ENCODE data around the gene CREG1. TPM values are rescaled to one million over a fixed set of nuclear protein-coding genes. Genes with fewer than 3 reads are reported as not detected.
"Not testable (repeated sequence)": the region's sequence is repeated elsewhere in the genome, so short reads cannot be mapped to it uniquely, and the experiment has no call there.

CREG1 gene
- total RNA-seq, 1 donor from 2014 or later = 19.2 TPM

DNA sequence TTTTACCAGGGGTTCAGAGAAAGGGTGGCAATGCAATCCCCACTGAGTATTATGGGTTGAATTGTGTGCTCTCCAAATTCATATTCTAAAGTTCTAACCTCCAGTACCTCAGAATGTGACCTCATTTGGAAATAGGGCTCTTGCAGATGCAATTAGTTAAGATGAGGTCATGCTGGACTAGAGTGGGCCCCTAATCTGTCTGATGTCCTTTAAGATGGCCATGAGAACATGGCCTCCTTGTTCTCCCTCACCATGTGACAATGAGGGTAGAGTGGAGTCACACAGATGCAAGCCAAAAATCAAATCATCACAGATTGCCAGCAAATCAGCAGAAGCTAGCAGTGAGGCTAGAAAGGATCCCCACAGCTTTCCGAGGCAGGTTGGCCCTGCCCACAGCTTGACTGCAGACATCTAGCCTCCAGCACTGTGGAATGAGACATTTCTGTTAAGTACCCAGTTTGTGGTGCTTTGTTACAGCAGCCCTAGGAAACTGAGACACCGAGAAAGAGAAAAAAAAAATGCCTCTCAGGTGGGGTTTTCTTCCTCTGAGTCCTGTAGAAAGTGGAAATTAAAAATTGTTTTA, 25.5 kb upstream of the CREG1 start:
- Mint-ChIP-seq H3K27me3 (ENCODE audit: unreplicated experiment) (peaks cover 62% of the 10 kb centered on the region), H3K27ac (ENCODE audit: unreplicated experiment) (no peak overlapping the region), H3K36me3 (ENCODE audit: unreplicated experiment) (no peaks in the 10 kb centered on the region), H3K4me3 (ENCODE audit: unreplicated experiment) (no peak overlapping the region), H3K9me3 (ENCODE audit: unreplicated experiment) (no peaks in the 10 kb centered on the region), H3K4me1 (ENCODE audit: unreplicated experiment) (no peaks in the 10 kb centered on the region)
- no peak for DNase-seq (ENCODE audit: extremely low spot score, unreplicated experiment)
- TF ChIP-seq, protein P1, sequence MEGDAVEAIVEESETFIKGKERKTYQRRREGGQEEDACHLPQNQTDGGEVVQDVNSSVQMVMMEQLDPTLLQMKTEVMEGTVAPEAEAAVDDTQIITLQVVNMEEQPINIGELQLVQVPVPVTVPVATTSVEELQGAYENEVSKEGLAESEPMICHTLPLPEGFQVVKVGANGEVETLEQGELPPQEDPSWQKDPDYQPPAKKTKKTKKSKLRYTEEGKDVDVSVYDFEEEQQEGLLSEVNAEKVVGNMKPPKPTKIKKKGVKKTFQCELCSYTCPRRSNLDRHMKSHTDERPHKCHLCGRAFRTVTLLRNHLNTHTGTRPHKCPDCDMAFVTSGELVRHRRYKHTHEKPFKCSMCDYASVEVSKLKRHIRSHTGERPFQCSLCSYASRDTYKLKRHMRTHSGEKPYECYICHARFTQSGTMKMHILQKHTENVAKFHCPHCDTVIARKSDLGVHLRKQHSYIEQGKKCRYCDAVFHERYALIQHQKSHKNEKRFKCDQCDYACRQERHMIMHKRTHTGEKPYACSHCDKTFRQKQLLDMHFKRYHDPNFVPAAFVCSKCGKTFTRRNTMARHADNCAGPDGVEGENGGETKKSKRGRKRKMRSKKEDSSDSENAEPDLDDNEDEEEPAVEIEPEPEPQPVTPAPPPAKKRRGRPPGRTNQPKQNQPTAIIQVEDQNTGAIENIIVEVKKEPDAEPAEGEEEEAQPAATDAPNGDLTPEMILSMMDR (IDR thresholded peaks at IDR 0.05) = no peak

DNA sequence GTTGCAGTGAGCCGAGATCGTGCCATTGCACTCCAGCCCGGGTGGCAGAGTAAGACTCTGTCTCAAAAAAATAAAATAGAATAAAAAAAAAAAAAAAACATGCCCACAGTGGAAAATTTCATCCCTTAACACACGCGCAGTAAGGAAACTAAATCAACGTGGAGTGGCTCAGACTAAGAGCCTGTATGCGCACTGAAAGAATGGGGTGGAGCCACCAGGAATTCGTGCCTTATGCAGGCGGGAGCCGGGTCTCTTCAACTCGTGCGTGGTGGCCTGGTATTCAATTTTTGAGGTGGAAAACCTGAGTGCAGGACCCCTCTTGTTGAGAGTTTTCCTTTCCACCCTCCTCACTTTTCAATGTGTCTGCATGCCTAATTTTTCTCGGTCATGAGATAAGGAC, 22.1 kb upstream of the CREG1 start:
- H3K36me3 Mint-ChIP-seq (ENCODE audit: unreplicated experiment) = no peaks in the 10 kb centered on the region
- TF ChIP-seq, protein P1 (IDR thresholded peaks at IDR 0.05) = no peak

DNA sequence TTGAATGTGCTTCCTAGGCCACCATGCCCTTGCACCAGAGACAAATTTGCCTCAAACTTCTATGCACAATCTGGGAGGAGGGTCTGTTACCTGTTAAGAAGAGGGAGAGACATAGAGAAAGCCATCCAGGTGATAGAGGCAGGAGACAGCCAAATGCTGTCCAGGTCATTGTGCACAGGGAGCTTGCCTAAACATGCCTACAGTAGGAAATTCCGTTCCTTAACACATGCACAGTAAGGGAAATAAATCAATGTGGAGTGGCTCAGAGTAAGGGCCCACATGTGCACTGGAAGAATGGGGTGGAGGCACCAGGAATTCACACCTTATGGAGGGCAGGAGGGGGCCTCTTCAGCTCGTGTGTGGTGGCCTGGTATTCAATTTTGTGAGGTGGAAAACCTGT, 19.5 kb upstream of the CREG1 start:
- no peaks in the 10 kb centered on the region for H3K36me3 Mint-ChIP-seq (ENCODE audit: unreplicated experiment)
- TF ChIP-seq, protein P1 (IDR thresholded peaks at IDR 0.05) = no peak
- H3K27ac Mint-ChIP-seq (ENCODE audit: unreplicated experiment) = no peak overlapping the region
- H3K27me3 Mint-ChIP-seq (ENCODE audit: unreplicated experiment) = peaks cover 32% of the 10 kb centered on the region
- no peaks in the 10 kb centered on the region for H3K4me1 Mint-ChIP-seq (ENCODE audit: unreplicated experiment)
- no peak for DNase-seq (ENCODE audit: extremely low spot score, unreplicated experiment)
- H3K4me3 Mint-ChIP-seq (ENCODE audit: unreplicated experiment) = no peak overlapping the region
- no peaks in the 10 kb centered on the region for H3K9me3 Mint-ChIP-seq (ENCODE audit: unreplicated experiment)

More for the DNA sequence above, 22.1 kb upstream of the CREG1 start:
- Mint-ChIP-seq H3K27ac (ENCODE audit: unreplicated experiment) (no peak overlapping the region), H3K4me3 (ENCODE audit: unreplicated experiment) (no peak overlapping the region), H3K9me3 (ENCODE audit: unreplicated experiment) (no peaks in the 10 kb centered on the region), H3K4me1 (ENCODE audit: unreplicated experiment) (no peaks in the 10 kb centered on the region), H3K27me3 (ENCODE audit: unreplicated experiment) (peaks cover 52% of the 10 kb centered on the region)
- DNase-seq (ENCODE audit: extremely low spot score, unreplicated experiment) = no peak

DNA sequence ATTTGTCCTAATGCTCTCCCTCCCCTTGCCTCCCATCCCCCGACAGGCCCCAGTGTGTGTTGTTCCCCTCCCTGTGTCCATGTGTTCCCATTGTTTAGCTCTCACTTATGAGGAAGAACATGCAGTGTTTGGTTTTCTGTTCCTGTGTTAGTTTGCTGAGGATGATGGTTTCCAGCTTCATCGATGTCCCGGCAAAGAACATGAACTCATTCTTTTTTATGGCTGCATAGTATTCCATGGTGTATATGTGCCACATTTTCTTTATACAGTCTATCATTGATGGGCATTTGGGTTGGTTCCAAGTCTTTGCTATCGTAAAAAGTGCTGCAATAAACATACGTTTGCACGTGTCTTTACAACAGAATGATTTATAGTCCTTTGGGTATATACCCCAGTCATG, 17.1 kb upstream of the CREG1 start:
- not testable (repeated sequence) for H3K27ac Mint-ChIP-seq (ENCODE audit: unreplicated experiment); H3K36me3 Mint-ChIP-seq (ENCODE audit: unreplicated experiment); H3K4me3 Mint-ChIP-seq (ENCODE audit: unreplicated experiment); H3K9me3 Mint-ChIP-seq (ENCODE audit: unreplicated experiment); H3K4me1 Mint-ChIP-seq (ENCODE audit: unreplicated experiment); DNase-seq (ENCODE audit: extremely low spot score, unreplicated experiment)
- peaks cover 22% of the 10 kb centered on the region for H3K27me3 Mint-ChIP-seq (ENCODE audit: unreplicated experiment)

DNA sequence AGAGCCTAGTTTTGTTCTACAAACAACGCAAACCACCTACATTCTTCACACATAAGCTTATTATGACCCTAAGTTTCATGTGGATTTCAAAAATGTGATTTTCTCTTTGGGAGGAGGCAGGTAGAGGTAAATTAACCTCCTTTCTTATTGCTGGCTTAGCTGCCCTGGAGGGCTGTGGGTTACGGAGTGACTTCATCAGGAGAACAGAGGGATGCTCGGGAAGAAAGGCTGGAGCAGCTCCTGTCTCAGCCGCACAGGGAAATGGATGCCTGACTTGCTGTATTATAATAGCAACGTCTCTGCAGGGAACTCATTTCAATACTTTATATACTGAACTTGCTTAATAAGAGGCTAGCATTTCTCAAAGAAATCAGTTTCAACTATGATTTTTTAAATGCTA, 14.1 kb upstream of the CREG1 start:
- Mint-ChIP-seq H3K27me3 (ENCODE audit: unreplicated experiment) (peaks cover 16% of the 10 kb centered on the region), H3K4me3 (ENCODE audit: unreplicated experiment) (no peak overlapping the region), H3K9me3 (ENCODE audit: unreplicated experiment) (no peaks in the 10 kb centered on the region), H3K36me3 (ENCODE audit: unreplicated experiment) (no peaks in the 10 kb centered on the region), H3K27ac (ENCODE audit: unreplicated experiment) (no peak overlapping the region), H3K4me1 (ENCODE audit: unreplicated experiment) (peaks cover 5% of the 10 kb centered on the region)
- TF ChIP-seq, protein P1 (IDR thresholded peaks at IDR 0.05) = no peak
- no peak for DNase-seq (ENCODE audit: extremely low spot score, unreplicated experiment)

DNA sequence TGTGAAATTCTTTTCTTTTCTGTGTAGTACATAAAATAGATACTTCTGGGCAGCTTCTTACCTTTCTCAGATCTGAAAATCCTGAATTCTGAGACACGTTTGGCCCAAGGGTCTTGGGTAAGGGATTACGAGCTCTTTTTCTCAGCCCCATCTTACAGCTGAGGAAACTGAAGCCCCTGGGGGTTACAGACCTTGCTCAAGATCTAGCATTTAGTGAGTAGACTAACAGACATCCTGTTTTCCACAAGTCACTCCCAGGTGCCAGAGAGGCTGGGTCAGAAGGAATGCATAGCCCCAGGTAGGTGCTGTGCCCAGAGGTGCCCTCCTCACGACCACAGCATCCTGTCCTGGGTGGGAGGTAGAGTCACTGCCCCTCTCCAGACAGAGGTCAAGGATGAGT, 13.2 kb upstream of the CREG1 start:
- peaks cover 5% of the 10 kb centered on the region for H3K4me1 Mint-ChIP-seq (ENCODE audit: unreplicated experiment)
- H3K36me3 Mint-ChIP-seq (ENCODE audit: unreplicated experiment) = no peaks in the 10 kb centered on the region
- H3K27ac Mint-ChIP-seq (ENCODE audit: unreplicated experiment) = no peak overlapping the region
- TF ChIP-seq, protein P1 (IDR thresholded peaks at IDR 0.05) = no peak
- H3K27me3 Mint-ChIP-seq (ENCODE audit: unreplicated experiment) = peaks cover 10% of the 10 kb centered on the region
- no peaks in the 10 kb centered on the region for H3K9me3 Mint-ChIP-seq (ENCODE audit: unreplicated experiment)
- DNase-seq (ENCODE audit: extremely low spot score, unreplicated experiment) = no peak
- no peak overlapping the region for H3K4me3 Mint-ChIP-seq (ENCODE audit: unreplicated experiment)
